OCI-LY3 (cell line): ENCODE results near the gene CDH15.
A peak's percentile ranks its signal among the peaks of the same experiment; 100 is the strongest.
"Not testable (repeated sequence)": the region's sequence is repeated elsewhere in the genome, so short reads cannot be mapped to it uniquely, and the experiment has no call there.

Experiments
- H2AFZ ChIP-seq: fragments of 200-600, 300-600 bp; shearing (Covaris generic); 2 replicates; pipeline ENCODE4 v1.6.0; 2014; ENCODE audit warnings: antibody characterized with exemption, low read depth, low read length
- H3K27ac ChIP-seq: fragments of 200-600, 300-600 bp; sonication (generic); 2 replicates; pipeline ENCODE4 v1.5.1; 2014; ENCODE audit warnings: mild to moderate bottlenecking, low read length, moderate library complexity, mixed read lengths
- H3K27me3 ChIP-seq: fragments of 200-600, 300-600 bp; sonication (generic); 2 replicates; pipeline ENCODE4 v1.6.1; 2014; ENCODE audit warnings: low read depth, low read length, mixed read lengths
- H3K36me3 ChIP-seq: fragments of 200-600, 300-600 bp; sonication (generic); replicated peaks from 2 replicates; pipeline ENCODE3; 2014; ENCODE audit warnings: low read depth, low read length, mixed read lengths
- H3K4me1 ChIP-seq: fragments of 300-600, 200-600 bp; sonication (generic); 2 replicates; pipeline ENCODE4 v1.6.1; 2014; ENCODE audit warnings: low read length, mixed read lengths
- H3K4me2 ChIP-seq: fragments of 200-600, 300-600 bp; sonication (generic); 2 replicates; pipeline ENCODE4 v1.6.1; 2014; ENCODE audit warnings: low read length, mixed read lengths
- H3K4me3 ChIP-seq: fragments of 300-600, 200-600 bp; sonication (generic); 2 replicates; pipeline ENCODE4 v1.5.1; 2014; ENCODE audit warnings: antibody characterized with exemption, mild to moderate bottlenecking, low read length, moderate library complexity
- H3K79me2 ChIP-seq: fragments of 300-600, 200-600 bp; shearing (Covaris generic); 2 replicates; pipeline ENCODE4 v1.6.1; 2014; ENCODE audit warnings: mild to moderate bottlenecking, low read length, mixed read lengths
- H3K9ac ChIP-seq: fragments of 300-600, 200-600 bp; shearing (Covaris generic); 2 replicates; pipeline ENCODE4 v1.6.0; 2014; ENCODE audit warnings: mild to moderate bottlenecking, low read length, moderate library complexity
- H3K9me3 ChIP-seq: fragments of 200-600, 300-600 bp; shearing (Covaris generic); 2 replicates; pipeline ENCODE4 v1.6.1; 2014; ENCODE audit warnings: low read length, mixed read lengths; ENCODE audit not compliant: insufficient read depth
- H4K20me1 ChIP-seq: fragments of 200-600, 300-600 bp; sonication (generic); 2 replicates; pipeline ENCODE4 v1.6.1; 2016; ENCODE audit warnings: low read length, mixed read lengths; ENCODE audit not compliant: insufficient read depth
- CTCF ChIP-seq: fragments of 200-600, 300-600 bp; sonication (generic); IDR thresholded peaks from 2 replicates; pipeline ENCODE4 v1.5.1; 2014; ENCODE audit warnings: antibody characterized with exemption, low read length, low read depth
- EZH2phosphoT487 ChIP-seq: fragments of 200-600 bp; shearing (Covaris generic); IDR thresholded peaks from 2 replicates; pipeline ENCODE4 v1.6.1; 2018; ENCODE audit warnings: antibody characterized with exemption, mixed run types, low read depth

CDH15 gene

GRCh38 chr16:89190150-89190958 is 18.8 kb downstream of the CDH15 start:
- Histone ChIP-seq H3K79me2 (no peaks in the 10 kb centered on the region), H2AFZ (no peak overlapping the region), H3K4me2 (no peak overlapping the region), H3K9ac (no peak overlapping the region), H3K4me3 (no peak overlapping the region), H3K4me1 (no peaks in the 10 kb centered on the region), H3K27ac (no peak overlapping the region), H3K9me3 (no peaks in the 10 kb centered on the region), H4K20me1 (no peaks in the 10 kb centered on the region), H3K36me3 (no peaks in the 10 kb centered on the region), H3K27me3 (no peaks in the 10 kb centered on the region)
- TF ChIP-seq EZH2phosphoT487: no peak
- TF ChIP-seq CTCF: no peak

DNA sequence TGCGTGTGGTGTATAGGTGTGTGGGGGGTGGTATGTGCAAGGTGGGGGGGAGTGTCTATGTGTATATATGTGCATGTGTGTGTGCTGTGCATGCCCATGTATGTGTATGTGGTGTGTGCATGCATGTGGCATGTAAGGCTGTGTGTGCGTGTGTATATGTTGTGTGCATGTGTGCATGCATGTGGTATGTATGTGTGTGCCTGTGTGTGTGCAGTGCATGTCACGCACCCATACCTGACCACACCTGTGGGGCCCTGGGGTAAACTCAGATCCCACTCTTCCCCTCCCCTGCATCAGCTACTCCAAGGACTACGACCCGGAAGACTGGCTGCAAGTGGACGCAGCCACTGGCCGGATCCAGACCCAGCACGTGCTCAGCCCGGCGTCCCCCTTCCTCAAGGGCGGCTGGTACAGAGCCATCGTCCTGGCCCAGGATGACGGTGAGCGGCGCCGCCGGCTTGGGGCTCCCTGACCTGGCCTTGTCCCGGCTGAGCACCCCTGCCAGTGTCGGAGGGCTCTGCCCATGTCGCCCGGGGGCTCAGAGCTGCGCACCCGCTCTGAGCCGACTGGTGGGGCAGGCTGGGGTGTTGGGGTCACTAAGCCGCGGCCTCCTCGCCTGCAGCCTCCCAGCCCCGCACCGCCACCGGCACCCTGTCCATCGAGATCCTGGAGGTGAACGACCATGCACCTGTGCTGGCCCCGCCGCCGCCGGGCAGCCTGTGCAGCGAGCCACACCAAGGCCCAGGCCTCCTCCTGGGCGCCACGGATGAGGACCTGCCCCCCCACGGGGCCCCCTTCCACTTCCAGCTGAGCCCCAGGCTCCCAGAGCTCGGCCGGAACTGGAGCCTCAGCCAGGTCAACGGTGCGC is 19.7 kb downstream of the CDH15 start:
- Histone ChIP-seq H3K27ac (no peak overlapping the region), H3K9me3 (no peaks in the 10 kb centered on the region), H3K9ac (no peak overlapping the region), H3K4me1 (no peaks in the 10 kb centered on the region), H3K27me3 (no peaks in the 10 kb centered on the region), H3K4me2 (no peak overlapping the region), H3K79me2 (no peaks in the 10 kb centered on the region), H3K36me3 (no peaks in the 10 kb centered on the region), H2AFZ (no peak overlapping the region), H3K4me3 (no peak overlapping the region), H4K20me1 (no peaks in the 10 kb centered on the region)
- TF ChIP-seq EZH2phosphoT487 (no peak), CTCF (no peak)

DNA sequence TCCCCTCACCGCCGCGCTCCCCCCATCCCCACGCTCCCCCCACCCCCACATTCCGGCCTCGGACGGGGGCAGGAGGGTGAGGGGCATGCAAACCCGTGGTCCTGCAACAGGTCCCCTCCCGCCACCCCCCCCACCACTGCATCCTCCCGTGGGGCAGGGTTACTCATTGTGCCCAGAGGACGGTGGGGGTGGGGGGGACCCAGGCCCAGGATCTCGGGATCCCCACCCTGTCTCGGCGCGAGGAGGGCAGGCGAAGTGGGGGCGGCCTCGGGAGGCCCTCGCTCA is 20.3 kb downstream of the CDH15 start:
- no peaks in the 10 kb centered on the region for H3K36me3 ChIP-seq
- H4K20me1 ChIP-seq: no peaks in the 10 kb centered on the region
- TF ChIP-seq EZH2phosphoT487: no peak
- TF ChIP-seq CTCF: no peak
- H3K9ac ChIP-seq: no peak overlapping the region
- H3K9me3 ChIP-seq: no peaks in the 10 kb centered on the region
- H3K79me2 ChIP-seq: no peaks in the 10 kb centered on the region
- H2AFZ ChIP-seq: no peak overlapping the region
- H3K27ac ChIP-seq: no peak overlapping the region
- H3K4me3 ChIP-seq: peak overlapping the region; percentile 72
- H3K4me1 ChIP-seq: no peaks in the 10 kb centered on the region
- peak overlapping the region; percentile 56 for H3K4me2 ChIP-seq
- no peaks in the 10 kb centered on the region for H3K27me3 ChIP-seq

GRCh38 chr16:89192186-89192955 is 20.8 kb downstream of the CDH15 start:
- not testable (repeated sequence) for H3K27ac ChIP-seq, H2AFZ ChIP-seq, H3K9ac ChIP-seq, H3K36me3 ChIP-seq, H3K27me3 ChIP-seq, H4K20me1 ChIP-seq, H3K4me1 ChIP-seq, H3K9me3 ChIP-seq, H3K79me2 ChIP-seq
- Histone ChIP-seq H3K4me2 (peak overlapping the region; percentile 56), H3K4me3 (peak overlapping the region; percentile 72)
